HAP-1 (cell line): ENCODE results near the gene GMEB2.

Experiments
- DNase-seq, 2 experiments: peaks; one replicate each; pipeline ENCODE4 v3.0.0-alpha.2; 2016 to 2020; ENCODE audit warnings: low spot score in 2 of 2
- H3K27me3 ChIP-seq: fragments of 250-450 bp; sonication (Bioruptor Pico); 2 replicates; pipeline ENCODE4 v1.5.1; 2020; ENCODE audit warnings: low read depth, mild to moderate bottlenecking, moderate library complexity
- H3K36me3 ChIP-seq: fragments of 250-450 bp; sonication (Bioruptor Pico); replicated peaks from 2 replicates; pipeline ENCODE4 v1.5.1; 2020; ENCODE audit warnings: mild to moderate bottlenecking
- H3K4me1 ChIP-seq: fragments of 250-450 bp; sonication (Bioruptor Pico); 2 replicates; pipeline ENCODE4 v1.5.1; 2020; ENCODE audit warnings: mild to moderate bottlenecking
- H3K4me3 ChIP-seq: fragments of 250-450 bp; sonication (Bioruptor Pico); 2 replicates; pipeline ENCODE4 v1.5.1; 2020; ENCODE audit warnings: mild to moderate bottlenecking, moderate library complexity
- H3K9me3 ChIP-seq: fragments of 250-450 bp; sonication (Bioruptor Pico); 2 replicates; pipeline ENCODE4 v1.5.1; 2020; ENCODE audit warnings: mild to moderate bottlenecking, moderate library complexity
- in situ Hi-C: fragments of 300-500 bp; cut with MboI; formaldehyde crosslinking; loops from 3 replicates; pipeline ENCODE4 v1.14.3; 2020; ENCODE audit warnings: low sequenced_read_pairs, inconsistent platforms, mixed read lengths

Gene GMEB2

GRCh38 chr20:63549019-63549418 is 77.9 kb downstream of the GMEB2 start:
- no peak overlapping the region for H3K4me3 ChIP-seq
- H3K4me1 ChIP-seq: peaks cover 8% of the 10 kb centered on the region
- no peaks in the 10 kb centered on the region for H3K36me3 ChIP-seq
- H3K27me3 ChIP-seq: peaks cover 9% of the 10 kb centered on the region; the same call in 1 of the 2 replicates
- H3K9me3 ChIP-seq: no peaks in the 10 kb centered on the region
- in situ Hi-C loops: no loop called here
- DNase-seq: no peak

GRCh38 chr20:63548542-63548941 is 78.4 kb downstream of the GMEB2 start:
- Histone ChIP-seq H3K36me3 (no peaks in the 10 kb centered on the region), H3K9me3 (no peaks in the 10 kb centered on the region), H3K4me3 (no peak overlapping the region), H3K27me3 (peaks cover 9% of the 10 kb centered on the region; the same call in 1 of the 2 replicates), H3K4me1 (peaks cover 8% of the 10 kb centered on the region)
- in situ Hi-C loops: no loop called here
- DNase-seq: no peak

GRCh38 chr20:63547725-63548480 is 79.0 kb downstream of the GMEB2 start, which contains the start of gene SRMS:
TSS of gene SRMS (minus strand) at chr20:63547749. CDS start at chr20:63547463, 286 bp downstream.
- in situ Hi-C loops: no loop called here
- Histone ChIP-seq H3K9me3 (no peaks in the 10 kb centered on the region), H3K4me1 (peaks cover 6% of the 10 kb centered on the region), H3K27me3 (peaks cover 9% of the 10 kb centered on the region; the same call in 1 of the 2 replicates), H3K4me3 (no peak within 1 kb of the TSS), H3K36me3 (no peaks in the 10 kb centered on the region)
- DNase-seq: no peak

- H3K4me1 ChIP-seq: no peaks in the 10 kb centered on the region
- no peaks in the 10 kb centered on the region for H3K36me3 ChIP-seq
- no peaks in the 10 kb centered on the region for H3K9me3 ChIP-seq
- H3K27me3 ChIP-seq: peaks cover 9% of the 10 kb centered on the region; the same call in 1 of the 2 replicates
- in situ Hi-C loops: no loop called here
- H3K4me3 ChIP-seq: no peak overlapping the region
- no peak for DNase-seq
Measured at GRCh38 chr20:63546956-63547724, 79.8 kb downstream of the GMEB2 start.

- Histone ChIP-seq H3K27me3 (peaks cover 9% of the 10 kb centered on the region; the same call in 1 of the 2 replicates), H3K9me3 (no peaks in the 10 kb centered on the region), H3K4me3 (no peak overlapping the region), H3K36me3 (no peaks in the 10 kb centered on the region), H3K4me1 (no peaks in the 10 kb centered on the region)
- no peak for DNase-seq
- in situ Hi-C loops: no loop called here
Measured at GRCh38 chr20:63546256-63546955, 80.5 kb downstream of the GMEB2 start.

- H3K9me3 ChIP-seq: no peaks in the 10 kb centered on the region
- H3K4me1 ChIP-seq: no peaks in the 10 kb centered on the region
- DNase-seq: no peak
- no peaks in the 10 kb centered on the region for H3K36me3 ChIP-seq
- no peak overlapping the region for H3K4me3 ChIP-seq
- H3K27me3 ChIP-seq: peaks cover 9% of the 10 kb centered on the region; the same call in 1 of the 2 replicates
- in situ Hi-C loops: no loop called here
Measured at GRCh38 chr20:63545814-63546213, 81.1 kb downstream of the GMEB2 start.

GRCh38 chr20:63544958-63545516 is 81.9 kb downstream of the GMEB2 start:
- Histone ChIP-seq H3K27me3 (peaks cover 9% of the 10 kb centered on the region; the same call in 1 of the 2 replicates), H3K4me1 (no peaks in the 10 kb centered on the region), H3K9me3 (no peaks in the 10 kb centered on the region), H3K4me3 (no peak overlapping the region), H3K36me3 (no peaks in the 10 kb centered on the region)
- in situ Hi-C loops: loop anchor here (5.0 kb wide), 1 partner anchor 432 kb away; the partner anchor contains the start of gene SAMD10
- no peak for DNase-seq

GRCh38 chr20:63544241-63544957 is 82.5 kb downstream of the GMEB2 start:
- H3K4me1 ChIP-seq: no peaks in the 10 kb centered on the region
- in situ Hi-C loops: loop anchor here (5.0 kb wide), 1 partner anchor 433 kb away; the partner anchor contains the start of gene SAMD10
- no peak overlapping the region for H3K4me3 ChIP-seq
- H3K9me3 ChIP-seq: no peaks in the 10 kb centered on the region
- DNase-seq: no peak
- H3K36me3 ChIP-seq: no peaks in the 10 kb centered on the region
- H3K27me3 ChIP-seq: peaks cover 9% of the 10 kb centered on the region; the same call in 1 of the 2 replicates

GRCh38 chr20:63543733-63544132 is 83.2 kb downstream of the GMEB2 start:
- DNase-seq: no peak
- in situ Hi-C loops: loop anchor here (5.0 kb wide), 1 partner anchor 434 kb away; the partner anchor contains the start of gene SAMD10
- Histone ChIP-seq H3K4me1 (no peaks in the 10 kb centered on the region), H3K9me3 (no peaks in the 10 kb centered on the region), H3K4me3 (no peak overlapping the region), H3K36me3 (no peaks in the 10 kb centered on the region), H3K27me3 (peaks cover 9% of the 10 kb centered on the region; the same call in 1 of the 2 replicates)

- in situ Hi-C loops: loop anchor here (5.0 kb wide), 1 partner anchor 434 kb away; the partner anchor contains the start of gene SAMD10
- H3K9me3 ChIP-seq: no peaks in the 10 kb centered on the region
- H3K4me1 ChIP-seq: no peaks in the 10 kb centered on the region
- no peak overlapping the region for H3K4me3 ChIP-seq
- peaks cover 9% of the 10 kb centered on the region; the same call in 1 of the 2 replicates for H3K27me3 ChIP-seq
- no peak for DNase-seq
- no peaks in the 10 kb centered on the region for H3K36me3 ChIP-seq
Measured at GRCh38 chr20:63543131-63543530, 83.8 kb downstream of the GMEB2 start.

GRCh38 chr20:63542696-63543095 is 84.2 kb downstream of the GMEB2 start:
- no peak for DNase-seq
- Histone ChIP-seq H3K27me3 (peaks cover 9% of the 10 kb centered on the region; the same call in 1 of the 2 replicates), H3K36me3 (no peaks in the 10 kb centered on the region), H3K4me1 (no peaks in the 10 kb centered on the region), H3K9me3 (no peaks in the 10 kb centered on the region), H3K4me3 (no peak overlapping the region)
- in situ Hi-C loops: loop anchor here (5.0 kb wide), 1 partner anchor 435 kb away; the partner anchor contains the start of gene SAMD10

- H3K4me1 ChIP-seq: no peaks in the 10 kb centered on the region
- peaks cover 8% of the 10 kb centered on the region; the same call in 1 of the 2 replicates for H3K27me3 ChIP-seq
- DNase-seq: no peak
- in situ Hi-C loops: loop anchor here (5.0 kb wide), 1 partner anchor 435 kb away; the partner anchor contains the start of gene SAMD10
- H3K36me3 ChIP-seq: no peaks in the 10 kb centered on the region
- H3K9me3 ChIP-seq: no peaks in the 10 kb centered on the region
- H3K4me3 ChIP-seq: no peak overlapping the region
Measured at GRCh38 chr20:63542031-63542559, 84.8 kb downstream of the GMEB2 start.
